ENCODE results near the gene SDCBP2. TPM values are rescaled to one million over a fixed set of nuclear protein-coding genes. Genes with fewer than 3 reads are reported as not detected.

The SDCBP2 gene
- total RNA-seq, 1 donor from 2014 or later: 4.6 TPM

- Mint-ChIP-seq H3K27me3 (ENCODE audit: low read depth, unreplicated experiment) (peaks cover under 1% of the 10 kb centered on the region), H3K4me1 (ENCODE audit: low read depth, unreplicated experiment) (peaks cover 6% of the 10 kb centered on the region), H3K9me3 (ENCODE audit: unreplicated experiment) (no peaks in the 10 kb centered on the region), H3K4me3 (ENCODE audit: unreplicated experiment) (no peak overlapping the region), H3K36me3 (ENCODE audit: low read depth, unreplicated experiment) (peaks cover 12% of the 10 kb centered on the region), H3K27ac (ENCODE audit: unreplicated experiment) (no peak overlapping the region)
- Histone ChIP-seq H3K27ac (ENCODE audit: low read depth, low read length) (no peak overlapping the region), H3K9me3 (ENCODE audit: insufficient read depth, low read depth, low read length) (no peaks in the 10 kb centered on the region), H3K79me2 (ENCODE audit: insufficient read depth, low read length) (no peaks in the 10 kb centered on the region), H3K4me1 (ENCODE audit: insufficient read depth, low read length) (peaks cover 8% of the 10 kb centered on the region), H3K27me3 (ENCODE audit: insufficient read depth, low read length) (no peaks in the 10 kb centered on the region), H3K36me3 (ENCODE audit: insufficient read depth, low read length) (no peaks in the 10 kb centered on the region), H3K9ac (ENCODE audit: low read length) (no peak overlapping the region), H4K20me1 (ENCODE audit: insufficient read depth, low read length) (no peaks in the 10 kb centered on the region), H3K4me2 (ENCODE audit: low read length) (no peak overlapping the region), H3K4me3 (ENCODE audit: insufficient read depth, low read depth, low read length) (no peak overlapping the region), H2AFZ (ENCODE audit: low read depth, low read length) (no peak overlapping the region)
- DNase-seq (ENCODE audit: low read depth) (peak; percentile 16), FAIRE-seq (no peak)
- TF ChIP-seq EZH2 (IDR thresholded peaks at IDR 0.05; ENCODE audit: insufficient read depth, low read length): no peak
- TF ChIP-seq CTCF (IDR thresholded peaks at IDR 0.05; ENCODE audit: insufficient read depth, low read depth, low read length): no peak
Measured at GRCh38 chr20:1302685-1303541, 26.0 kb downstream of the SDCBP2 start.

GRCh38 chr20:1301031-1301529 lies 27.9 kb downstream of the SDCBP2 start:
- Histone ChIP-seq H3K27ac (ENCODE audit: low read depth, low read length) (no peak overlapping the region), H3K79me2 (ENCODE audit: insufficient read depth, low read length) (no peaks in the 10 kb centered on the region), H3K9ac (ENCODE audit: low read length) (no peak overlapping the region), H3K4me2 (ENCODE audit: low read length) (peak overlapping the region; percentile 59), H3K4me1 (ENCODE audit: insufficient read depth, low read length) (peaks cover 8% of the 10 kb centered on the region), H3K4me3 (ENCODE audit: insufficient read depth, low read depth, low read length) (no peak overlapping the region), H3K9me3 (ENCODE audit: insufficient read depth, low read depth, low read length) (no peaks in the 10 kb centered on the region), H3K36me3 (ENCODE audit: insufficient read depth, low read length) (no peaks in the 10 kb centered on the region), H2AFZ (ENCODE audit: low read depth, low read length) (peak overlapping the region; percentile 75), H4K20me1 (ENCODE audit: insufficient read depth, low read length) (no peaks in the 10 kb centered on the region), H3K27me3 (ENCODE audit: insufficient read depth, low read length) (no peaks in the 10 kb centered on the region)
- Mint-ChIP-seq H3K27me3 (ENCODE audit: low read depth, unreplicated experiment) (peaks cover 3% of the 10 kb centered on the region), H3K27ac (ENCODE audit: unreplicated experiment) (no peak overlapping the region), H3K4me1 (ENCODE audit: low read depth, unreplicated experiment) (peaks cover 6% of the 10 kb centered on the region), H3K4me3 (ENCODE audit: unreplicated experiment) (no peak overlapping the region), H3K9me3 (ENCODE audit: unreplicated experiment) (no peaks in the 10 kb centered on the region), H3K36me3 (ENCODE audit: low read depth, unreplicated experiment) (peaks cover 15% of the 10 kb centered on the region)
- DNase-seq (ENCODE audit: low read depth) (peak; percentile 56), FAIRE-seq (peak; percentile 17)
- TF ChIP-seq EZH2 (IDR thresholded peaks at IDR 0.05; ENCODE audit: insufficient read depth, low read length) (no peak), CTCF (IDR thresholded peaks at IDR 0.05; ENCODE audit: insufficient read depth, low read depth, low read length) (no peak)

All from astrocyte (in vitro differentiated cells and primary cell).